Activated naive CD4-positive, alpha-beta T cell treated with anti-CD3 and anti-CD28 coated beads, Interleukin-2, amount 10 ng/mL, durations not matched to agents 7 days and 5 days (primary cell): ENCODE results near the gene FAM117B.

Source experiments
- CTCF ChIA-PET: fragments of 350-600 bp; sonication (Branson Sonifier 250); formaldehyde crosslinking; loops from one replicate; lab custom pipeline; 2021; ENCODE audit warnings: antibody characterized with exemption; lab: Charles Lee
- DNase-seq: peaks from one replicate; pipeline ENCODE4 v3.0.0-alpha.2; 2020
- H3K27ac Mint-ChIP-seq: one replicate; pipeline ENCODE4 v1.8.0; 2021; ENCODE audit warnings: mild to moderate bottlenecking, moderate library complexity, mixed read lengths
- H3K27me3 Mint-ChIP-seq: one replicate; pipeline ENCODE4 v1.8.0; 2021; ENCODE audit warnings: mild to moderate bottlenecking, mixed read lengths
- H3K36me3 Mint-ChIP-seq: one replicate; pipeline ENCODE4 v1.8.0; 2021; ENCODE audit warnings: mixed read lengths
- H3K4me1 Mint-ChIP-seq: one replicate; pipeline ENCODE4 v1.8.0; 2021; ENCODE audit warnings: mixed read lengths
- H3K4me3 Mint-ChIP-seq: one replicate; pipeline ENCODE4 v1.8.0; 2021; ENCODE audit warnings: mild to moderate bottlenecking, moderate library complexity, mixed read lengths
- H3K9me3 Mint-ChIP-seq: one replicate; pipeline ENCODE4 v1.8.0; 2021; ENCODE audit warnings: mixed read lengths

The FAM117B gene

DNA sequence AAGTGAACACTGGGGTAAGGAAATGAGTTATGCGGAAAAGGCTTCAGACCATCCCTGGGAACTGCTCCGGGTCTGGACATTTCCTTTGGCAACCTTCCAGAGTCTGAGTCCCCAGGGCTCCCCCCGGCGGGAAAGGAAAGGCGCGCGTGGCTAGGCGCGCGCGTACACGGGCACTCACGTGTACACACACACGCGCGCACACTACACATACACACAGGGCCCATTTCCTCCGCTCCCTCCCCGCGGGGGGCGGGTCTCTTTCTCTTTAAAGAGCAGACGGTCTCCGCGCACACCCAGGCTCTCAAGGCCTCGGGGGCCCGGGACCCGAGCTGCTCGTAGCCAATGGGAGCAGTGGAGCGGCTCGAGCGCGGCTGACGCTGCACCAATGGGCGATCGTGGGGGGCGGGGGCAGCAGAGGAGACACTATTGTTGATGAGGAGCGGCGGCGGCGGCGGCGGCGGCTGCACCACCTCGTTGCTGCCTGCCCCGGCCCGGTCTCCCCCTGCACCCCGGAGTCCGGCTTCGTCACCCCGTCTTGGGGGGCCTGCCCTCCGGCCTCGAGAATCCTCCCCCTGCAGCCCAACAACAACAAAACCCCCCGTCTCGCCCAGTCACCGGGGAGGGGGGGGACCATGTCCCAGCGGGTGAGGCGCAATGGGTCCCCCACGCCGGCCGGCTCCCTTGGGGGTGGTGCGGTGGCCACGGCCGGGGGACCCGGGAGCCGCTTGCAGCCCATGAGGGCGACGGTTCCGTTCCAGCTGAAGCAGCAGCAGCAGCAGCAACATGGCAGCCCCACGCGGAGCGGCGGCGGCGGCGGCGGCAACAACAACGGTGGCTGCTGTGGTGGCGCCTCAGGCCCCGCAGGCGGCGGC lies at the start of gene FAM117B:
TSS of gene FAM117B (plus strand) at position 414 of the 872 bp plus-strand sequence. CDS start at position 633, 219 bp downstream.
- peak; percentile 99 for DNase-seq
- Mint-ChIP-seq H3K27ac (peak within 1 kb of the TSS; percentile 93), H3K9me3 (no peaks in the 10 kb centered on the region), H3K4me3 (peak within 1 kb of the TSS; percentile 91), H3K4me1 (peaks cover 60% of the 10 kb centered on the region), H3K36me3 (peaks cover 21% of the 10 kb centered on the region), H3K27me3 (peaks cover 4% of the 10 kb centered on the region)
- CTCF ChIA-PET, result interaction anchor here (0.6 to 6.3 kb wide), 4 partner anchors 16 to 236 kb away, joined by 3 to 27 read pairs (median 4); no protein-coding TSS in a partner anchor

DNA sequence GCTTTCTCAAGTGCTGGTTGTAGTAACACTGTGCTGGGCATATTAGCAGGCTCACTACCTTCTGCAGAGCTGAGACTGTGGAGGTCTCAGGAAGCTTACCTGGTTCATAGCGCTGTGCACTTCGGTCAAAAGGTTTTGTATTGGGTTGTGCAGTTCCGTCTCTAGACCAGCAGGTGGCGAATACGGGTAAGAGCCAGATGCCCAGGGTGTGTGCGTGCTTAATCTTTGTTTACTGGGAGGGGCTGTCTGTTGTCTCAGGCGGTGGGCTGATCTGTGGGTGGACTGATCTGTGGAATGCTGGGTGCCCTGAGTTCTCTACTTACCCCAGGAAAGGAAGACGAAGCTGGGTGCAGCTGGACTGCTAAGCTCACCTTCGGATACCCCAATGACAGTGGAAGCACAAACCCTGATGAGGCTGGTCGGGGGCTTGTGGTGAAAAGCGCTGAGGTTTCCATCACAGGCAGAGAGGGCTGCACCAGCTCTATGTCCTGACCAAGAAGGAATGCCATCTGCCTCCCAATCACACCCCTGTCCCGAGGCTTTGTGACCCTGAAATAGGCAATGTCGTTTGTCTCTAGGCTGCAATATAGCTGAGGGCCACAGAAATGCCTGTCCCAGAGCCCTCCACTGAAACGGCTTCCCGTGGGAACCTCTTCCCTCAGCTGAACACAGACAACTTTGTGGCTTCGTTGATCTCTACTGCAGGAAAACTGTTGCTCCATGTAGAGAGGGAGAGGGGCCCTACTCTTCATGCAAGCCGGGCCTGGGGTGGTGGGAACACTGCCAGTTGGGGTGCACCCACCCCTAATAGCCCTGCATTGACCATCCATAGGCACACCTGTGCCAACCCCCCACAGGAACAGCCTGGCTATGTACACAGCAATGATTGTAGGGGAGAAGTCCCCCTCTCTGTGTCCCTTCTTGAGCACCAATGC lies 45.9 kb upstream of the FAM117B start:
- no peaks in the 10 kb centered on the region for H3K9me3 Mint-ChIP-seq
- no peak overlapping the region for H3K27ac Mint-ChIP-seq
- CTCF ChIA-PET, result interaction anchor here (0.6 to 3.9 kb wide), 29 partner anchors 13 to 1227 kb away, joined by 3 to 42 read pairs (median 3); partner anchors contain the start of genes FAM117B and ICA1L
- no peak overlapping the region for H3K4me3 Mint-ChIP-seq
- no peaks in the 10 kb centered on the region for H3K36me3 Mint-ChIP-seq
- H3K4me1 Mint-ChIP-seq, result peaks cover 11% of the 10 kb centered on the region
- peaks cover 3% of the 10 kb centered on the region for H3K27me3 Mint-ChIP-seq
- peak; percentile 77 for DNase-seq

DNA sequence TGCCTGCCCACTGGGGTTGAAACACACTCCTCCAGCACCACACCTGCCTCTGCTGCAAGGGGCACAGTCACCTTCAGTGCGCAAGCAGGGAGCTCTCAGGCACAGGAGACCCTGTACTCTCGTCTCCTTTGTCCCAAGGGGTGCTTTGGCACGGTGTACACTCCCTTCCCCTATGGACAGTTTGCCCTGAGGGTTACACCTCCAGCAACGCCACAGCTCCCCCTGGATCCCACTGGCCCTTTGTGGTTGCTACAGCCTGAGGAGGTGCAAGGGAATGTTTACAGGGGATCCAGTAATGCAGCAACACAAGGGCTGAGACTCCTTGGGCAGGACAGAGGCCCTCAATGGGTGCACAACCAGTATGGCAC lies 45.2 kb upstream of the FAM117B start:
- no peaks in the 10 kb centered on the region for H3K36me3 Mint-ChIP-seq
- H3K27ac Mint-ChIP-seq, result no peak overlapping the region
- peaks cover 11% of the 10 kb centered on the region for H3K4me1 Mint-ChIP-seq
- no peak overlapping the region for H3K4me3 Mint-ChIP-seq
- H3K27me3 Mint-ChIP-seq, result peaks cover 3% of the 10 kb centered on the region
- CTCF ChIA-PET, result interaction anchor here (0.6 to 3.9 kb wide), 12 partner anchors 9 to 566 kb away, joined by 3 to 42 read pairs (median 4); partner anchors contain the start of genes FAM117B and ICA1L
- DNase-seq, result no peak
- H3K9me3 Mint-ChIP-seq, result no peaks in the 10 kb centered on the region

DNA sequence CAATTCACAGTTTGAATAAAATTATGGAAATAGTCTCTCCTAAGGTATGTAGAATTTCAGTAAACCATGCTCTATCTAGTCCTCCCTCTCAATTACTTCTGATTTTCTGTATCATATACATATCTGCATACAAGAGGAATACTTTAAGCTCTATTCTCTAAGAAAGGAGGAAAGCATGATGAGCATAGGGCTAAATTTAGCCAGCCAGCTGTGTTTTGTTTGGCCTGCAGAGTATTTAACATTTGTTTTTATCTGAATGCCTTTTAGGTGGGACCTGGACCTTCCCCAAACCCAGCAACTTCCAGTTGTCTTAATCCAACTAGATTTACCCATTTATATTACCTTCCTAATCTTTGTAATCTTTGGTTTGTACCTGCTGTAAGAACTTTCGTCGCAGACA lies 42.2 kb upstream of the FAM117B start:
- Mint-ChIP-seq H3K27ac (no peak overlapping the region), H3K36me3 (no peaks in the 10 kb centered on the region)

DNA sequence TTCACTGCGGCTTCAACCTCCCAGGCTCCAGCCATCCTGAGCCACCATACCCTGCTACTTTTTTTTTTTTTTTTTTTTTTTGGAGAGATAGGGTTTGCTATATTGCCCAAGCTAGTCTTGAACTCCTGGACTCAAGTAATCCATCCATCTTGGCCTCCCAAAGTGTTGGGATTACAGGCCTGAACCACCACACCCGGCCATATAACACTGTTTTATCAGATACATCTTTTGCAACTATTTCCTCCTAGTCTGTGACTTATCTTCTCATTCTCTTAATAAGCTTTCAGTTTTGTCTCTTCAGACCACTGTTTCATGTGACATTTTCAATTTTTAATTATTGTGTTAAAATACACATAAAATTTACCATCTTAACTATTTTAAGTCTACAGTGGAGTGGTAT lies 35.7 kb upstream of the FAM117B start:
- CTCF ChIA-PET, result interaction anchor here (1.1 kb wide), 1 partner anchor 9 kb away, joined by 3 read pairs; no protein-coding TSS in a partner anchor

More for the DNA sequence above, 42.2 kb upstream of the FAM117B start:
- no peak for DNase-seq
- no peak overlapping the region for H3K4me3 Mint-ChIP-seq
- no peaks in the 10 kb centered on the region for H3K9me3 Mint-ChIP-seq
- CTCF ChIA-PET, result no interaction called here
- peaks cover 11% of the 10 kb centered on the region for H3K4me1 Mint-ChIP-seq
- H3K27me3 Mint-ChIP-seq, result no peaks in the 10 kb centered on the region

DNA sequence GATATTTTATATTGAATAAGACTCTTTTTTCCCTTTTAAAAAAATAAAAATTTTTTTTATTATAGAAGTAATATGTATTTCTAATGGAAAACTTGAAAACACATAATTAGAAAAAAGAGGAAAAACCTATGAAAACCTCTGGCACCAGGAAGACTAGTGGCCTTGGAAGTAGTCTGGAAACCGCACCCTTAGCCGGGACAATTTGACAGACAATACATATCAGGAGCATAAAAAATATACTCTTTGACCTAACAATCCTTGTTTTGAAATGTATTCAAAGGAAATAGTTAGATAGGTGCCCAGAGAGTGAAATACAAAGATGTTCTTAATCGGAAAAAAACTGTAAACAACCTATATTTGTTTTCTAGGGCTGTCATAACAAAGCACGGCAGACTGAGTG lies 34.9 kb upstream of the FAM117B start:
- Mint-ChIP-seq H3K4me1 (no peaks in the 10 kb centered on the region), H3K4me3 (no peak overlapping the region), H3K27ac (no peak overlapping the region), H3K9me3 (no peaks in the 10 kb centered on the region), H3K27me3 (no peaks in the 10 kb centered on the region), H3K36me3 (no peaks in the 10 kb centered on the region)
- CTCF ChIA-PET, result no interaction called here
- no peak for DNase-seq

More for the DNA sequence above, 35.7 kb upstream of the FAM117B start:
- no peak for DNase-seq
- no peak overlapping the region for H3K27ac Mint-ChIP-seq
- no peaks in the 10 kb centered on the region for H3K27me3 Mint-ChIP-seq
- H3K9me3 Mint-ChIP-seq, result no peaks in the 10 kb centered on the region
- H3K4me1 Mint-ChIP-seq, result no peaks in the 10 kb centered on the region
- H3K36me3 Mint-ChIP-seq, result no peaks in the 10 kb centered on the region
- no peak overlapping the region for H3K4me3 Mint-ChIP-seq

DNA sequence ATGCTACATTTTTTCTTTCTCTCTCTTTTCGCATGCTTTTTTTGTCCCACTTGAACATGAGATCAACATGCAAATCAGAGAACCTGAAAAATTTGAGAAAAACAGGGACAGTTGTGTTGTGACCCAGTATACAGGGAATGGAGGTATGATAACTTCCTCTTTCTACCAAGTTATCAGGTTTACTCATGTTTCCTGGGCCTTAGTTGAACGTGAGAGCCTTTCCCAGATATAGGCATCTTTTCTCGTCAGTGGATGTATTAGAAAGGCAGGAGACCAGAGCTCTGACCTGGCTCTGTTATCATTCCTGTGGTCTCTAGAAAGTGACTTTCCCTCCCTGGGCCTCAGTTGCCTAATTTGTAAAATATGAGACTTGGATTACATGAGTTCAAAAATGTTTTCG lies 30.1 kb upstream of the FAM117B start:
- Mint-ChIP-seq H3K36me3 (no peaks in the 10 kb centered on the region), H3K27me3 (no peaks in the 10 kb centered on the region), H3K27ac (no peak overlapping the region), H3K4me3 (no peak overlapping the region), H3K4me1 (no peaks in the 10 kb centered on the region), H3K9me3 (peaks cover 1% of the 10 kb centered on the region)
- CTCF ChIA-PET, result no interaction called here
- DNase-seq, result no peak

GRCh38 chr2:202605174-202605573 lies 29.6 kb upstream of the FAM117B start:
- no peaks in the 10 kb centered on the region for H3K27me3 Mint-ChIP-seq
- DNase-seq, result no peak
- no peak overlapping the region for H3K4me3 Mint-ChIP-seq
- H3K36me3 Mint-ChIP-seq, result no peaks in the 10 kb centered on the region
- no peaks in the 10 kb centered on the region for H3K4me1 Mint-ChIP-seq
- H3K27ac Mint-ChIP-seq, result no peak overlapping the region
- CTCF ChIA-PET, result no interaction called here
- H3K9me3 Mint-ChIP-seq, result peaks cover 1% of the 10 kb centered on the region

GRCh38 chr2:202608142-202608852 lies 26.5 kb upstream of the FAM117B start:
- DNase-seq, result no peak
- Mint-ChIP-seq H3K27ac (no peak overlapping the region), H3K36me3 (no peaks in the 10 kb centered on the region), H3K4me3 (no peak overlapping the region), H3K9me3 (peaks cover 1% of the 10 kb centered on the region), H3K4me1 (no peaks in the 10 kb centered on the region), H3K27me3 (no peaks in the 10 kb centered on the region)
- CTCF ChIA-PET, result no interaction called here

GRCh38 chr2:202609381-202610145 lies 25.2 kb upstream of the FAM117B start:
- H3K27ac Mint-ChIP-seq, result no peak overlapping the region
- H3K27me3 Mint-ChIP-seq, result no peaks in the 10 kb centered on the region
- no peaks in the 10 kb centered on the region for H3K4me1 Mint-ChIP-seq
- H3K9me3 Mint-ChIP-seq, result peaks cover 1% of the 10 kb centered on the region
- no peak for DNase-seq
- no peak overlapping the region for H3K4me3 Mint-ChIP-seq
- CTCF ChIA-PET, result interaction anchor here (1.7 kb wide), 1 partner anchor 21 kb away, joined by 4 read pairs; no protein-coding TSS in a partner anchor
- H3K36me3 Mint-ChIP-seq, result no peaks in the 10 kb centered on the region

DNA sequence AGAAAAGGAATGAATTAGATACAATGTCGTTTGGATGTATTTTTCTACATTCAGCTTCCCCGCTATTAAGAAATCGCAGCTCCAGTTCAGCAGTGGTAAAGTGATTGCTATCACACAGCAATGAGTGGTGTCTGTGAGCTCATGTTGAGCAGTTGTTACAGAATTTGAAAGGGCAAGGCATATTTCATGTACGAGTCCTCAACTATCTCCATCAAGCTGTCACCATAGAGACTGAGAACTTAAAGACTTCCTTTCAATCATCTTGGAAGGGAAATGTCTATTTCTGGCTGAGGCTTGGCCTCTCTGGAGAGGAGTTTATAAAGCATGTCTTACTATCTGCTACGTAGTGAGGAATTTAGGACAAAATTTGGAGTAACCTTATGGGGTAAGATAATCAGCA lies 24.4 kb upstream of the FAM117B start:
- H3K27ac Mint-ChIP-seq, result no peak overlapping the region
- H3K4me1 Mint-ChIP-seq, result no peaks in the 10 kb centered on the region
- peaks cover 1% of the 10 kb centered on the region for H3K9me3 Mint-ChIP-seq
- DNase-seq, result no peak
- no peaks in the 10 kb centered on the region for H3K36me3 Mint-ChIP-seq
- CTCF ChIA-PET, result interaction anchor here (1.7 kb wide), 1 partner anchor 22 kb away, joined by 4 read pairs; no protein-coding TSS in a partner anchor
- no peaks in the 10 kb centered on the region for H3K27me3 Mint-ChIP-seq
- H3K4me3 Mint-ChIP-seq, result no peak overlapping the region

- no peaks in the 10 kb centered on the region for H3K4me1 Mint-ChIP-seq
- H3K36me3 Mint-ChIP-seq, result no peaks in the 10 kb centered on the region
- no peak overlapping the region for H3K4me3 Mint-ChIP-seq
- DNase-seq, result no peak
- H3K27me3 Mint-ChIP-seq, result no peaks in the 10 kb centered on the region
- CTCF ChIA-PET, result no interaction called here
- H3K9me3 Mint-ChIP-seq, result peaks cover 1% of the 10 kb centered on the region
- no peak overlapping the region for H3K27ac Mint-ChIP-seq
Observed at GRCh38 chr2:202612145-202612544, 22.6 kb upstream of the FAM117B start.

DNA sequence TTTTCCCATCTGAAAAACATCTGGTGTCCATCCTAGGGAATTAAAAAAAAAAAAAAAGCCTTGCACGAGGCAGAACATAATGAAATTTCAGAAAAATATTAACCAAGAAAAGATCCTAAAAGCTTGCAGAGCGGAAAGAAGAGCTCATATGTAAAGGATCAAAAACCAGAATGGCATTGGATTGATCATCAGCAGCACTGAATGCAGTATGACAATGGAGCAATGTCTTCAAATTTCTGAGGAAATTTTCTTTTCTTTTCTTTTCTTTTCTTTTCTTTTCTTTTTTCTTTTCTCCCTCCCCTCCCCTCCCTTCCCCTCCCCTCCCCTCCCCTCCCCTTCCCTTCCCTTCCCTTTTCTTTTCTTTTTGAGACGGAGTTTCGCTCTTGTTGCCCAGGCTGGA lies 21.3 kb upstream of the FAM117B start:
- Mint-ChIP-seq H3K4me1 (no peaks in the 10 kb centered on the region), H3K27me3 (no peaks in the 10 kb centered on the region), H3K36me3 (no peaks in the 10 kb centered on the region), H3K27ac (no peak overlapping the region), H3K9me3 (no peaks in the 10 kb centered on the region), H3K4me3 (no peak overlapping the region)
- CTCF ChIA-PET, result no interaction called here
- DNase-seq, result no peak
